NCI-H128 (cell line): Measurements from ENCODE around the gene PDE6C.
"Not testable (repeated sequence)": the region's sequence is repeated elsewhere in the genome, so short reads cannot be mapped to it uniquely, and the experiment has no call there.

Experiments
- DNase-seq: peaks from one replicate; lab custom pipeline; 2025; ENCODE audit not compliant: unreplicated experiment; lab: John Stamatoyannopoulos, UW

The PDE6C gene

DNA sequence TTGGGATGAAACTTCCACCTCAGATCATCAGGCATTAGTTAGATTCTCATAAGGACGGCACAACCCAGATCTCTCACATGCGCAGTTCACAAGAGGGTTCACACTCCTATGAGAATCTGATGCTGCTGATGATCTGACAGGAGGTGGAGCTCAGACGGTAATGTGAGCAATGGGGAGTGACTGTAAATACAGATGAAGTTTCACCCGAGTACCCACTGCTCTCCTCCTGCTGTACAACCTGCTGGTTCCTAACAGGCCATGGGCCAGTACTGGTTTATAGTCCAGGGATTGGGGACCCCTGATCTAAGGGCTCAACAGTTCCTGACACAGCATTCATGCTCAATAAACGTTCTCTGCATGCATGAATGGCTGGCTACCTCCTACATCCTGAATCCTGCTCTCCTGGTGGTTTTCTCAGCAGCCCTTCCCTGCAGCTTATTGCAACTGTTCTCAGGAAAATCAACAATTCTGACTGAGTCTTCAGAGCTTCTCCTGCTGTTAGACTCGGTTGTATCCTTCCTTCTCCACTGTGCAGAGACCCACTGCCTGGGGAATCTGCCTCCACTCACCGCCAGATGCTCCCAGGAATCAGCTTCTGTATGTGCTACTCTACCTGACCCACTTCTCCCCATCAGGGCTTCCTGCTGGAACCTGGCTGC lies 17.4 kb downstream of the PDE6C start:
- DNase-seq, result no peak

DNA sequence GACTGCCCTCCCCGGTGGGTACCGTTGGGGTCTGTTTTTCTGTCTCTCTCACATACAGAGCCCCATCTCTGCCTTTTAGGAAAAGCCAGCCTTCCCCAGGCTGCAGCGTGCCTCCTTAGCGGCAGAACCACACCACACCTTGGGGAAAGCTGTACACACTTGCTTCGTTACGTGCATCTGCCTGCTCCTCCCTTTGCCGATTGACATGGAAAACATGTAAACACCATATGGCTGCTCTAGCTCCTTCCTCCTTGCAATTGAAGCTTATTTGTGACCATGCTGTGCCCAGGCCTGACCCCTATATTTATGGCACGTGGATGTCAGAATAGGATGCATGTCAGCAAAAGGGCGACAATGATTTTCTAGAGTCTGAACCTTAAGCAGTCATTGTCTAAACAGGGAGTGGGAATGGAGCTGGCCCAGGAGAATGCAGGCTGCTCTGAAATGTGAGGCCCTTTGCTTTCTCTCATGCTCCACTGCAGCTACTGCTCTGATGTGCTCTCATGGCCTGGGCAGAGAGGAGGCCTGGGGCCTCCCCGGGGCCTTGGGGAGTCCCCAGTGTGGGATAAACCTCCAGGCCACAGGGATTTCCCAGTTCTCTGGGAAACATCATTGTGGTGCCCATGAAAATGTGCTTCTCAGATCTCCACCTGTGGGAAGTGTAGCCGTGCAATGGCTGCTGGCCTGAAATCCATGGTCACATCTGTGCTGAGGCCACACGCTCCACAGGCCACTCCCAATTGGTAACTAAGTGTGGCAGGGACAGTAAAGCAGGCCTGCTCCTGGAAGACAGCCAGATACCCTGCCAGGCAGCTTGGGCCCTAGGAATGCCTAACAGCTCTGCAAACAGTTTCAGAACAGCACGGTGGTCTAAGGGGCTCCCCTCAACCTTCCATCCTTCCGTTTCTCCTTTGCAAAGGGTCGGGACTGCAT lies 18.6 kb downstream of the PDE6C start:
- DNase-seq, result no peak

DNA sequence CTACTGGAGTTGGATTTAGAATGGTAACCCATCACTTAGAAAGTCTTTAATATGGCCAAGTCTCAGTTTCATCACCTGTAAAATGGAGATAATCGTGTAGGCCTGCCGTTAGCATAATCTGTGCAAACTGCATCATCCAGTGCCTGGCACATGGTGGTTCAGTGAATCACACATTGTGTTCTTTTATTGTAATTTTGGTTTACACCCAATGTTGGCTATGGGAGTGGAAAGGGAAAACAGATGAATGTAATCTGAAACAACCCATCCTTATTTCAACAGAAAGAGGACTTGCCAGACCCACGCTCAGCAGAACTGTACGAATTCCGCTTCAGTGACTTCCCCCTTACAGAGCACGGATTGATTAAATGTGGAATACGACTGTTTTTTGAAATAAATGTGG lies 27.5 kb downstream of the PDE6C start:
- DNase-seq, result no peak

DNA sequence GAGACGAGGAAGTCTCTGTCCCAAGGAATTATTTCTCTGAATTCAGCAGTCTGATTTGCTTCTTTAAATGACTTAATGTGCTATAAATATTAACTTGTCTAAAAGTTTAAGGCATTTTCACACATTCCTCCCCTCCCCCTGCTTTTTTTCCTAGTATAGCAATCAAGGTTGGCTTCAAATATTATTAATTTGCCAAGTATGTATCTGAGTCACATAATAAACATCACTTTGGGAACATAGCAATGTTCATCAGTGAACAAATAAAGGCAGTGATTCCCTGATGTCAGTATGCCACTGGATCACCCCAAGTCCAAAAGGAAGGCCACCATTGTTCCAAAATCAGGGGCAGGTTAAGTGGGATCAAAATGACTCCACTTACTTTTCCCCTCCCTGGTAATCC lies 40.5 kb downstream of the PDE6C start:
- no peak for DNase-seq

DNA sequence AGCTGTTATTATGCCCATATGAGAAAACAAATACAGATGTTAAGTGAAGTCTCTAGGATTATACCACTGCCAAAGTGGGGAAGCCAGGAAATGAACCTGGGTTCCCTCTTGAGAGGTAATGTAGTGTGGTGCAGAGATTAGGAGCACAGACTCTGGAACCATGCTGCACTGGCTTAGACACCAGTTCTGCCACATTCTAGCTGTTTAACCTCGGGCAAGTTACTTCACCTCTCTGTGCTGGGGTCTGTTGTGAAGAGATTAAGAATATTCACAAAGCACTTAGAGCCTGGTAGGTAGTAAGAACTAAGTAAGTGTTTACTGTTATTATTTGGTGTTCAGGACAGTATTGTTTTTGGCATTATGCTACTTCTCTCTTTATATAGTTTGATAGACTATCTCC lies 41.9 kb downstream of the PDE6C start:
- DNase-seq, result no peak

DNA sequence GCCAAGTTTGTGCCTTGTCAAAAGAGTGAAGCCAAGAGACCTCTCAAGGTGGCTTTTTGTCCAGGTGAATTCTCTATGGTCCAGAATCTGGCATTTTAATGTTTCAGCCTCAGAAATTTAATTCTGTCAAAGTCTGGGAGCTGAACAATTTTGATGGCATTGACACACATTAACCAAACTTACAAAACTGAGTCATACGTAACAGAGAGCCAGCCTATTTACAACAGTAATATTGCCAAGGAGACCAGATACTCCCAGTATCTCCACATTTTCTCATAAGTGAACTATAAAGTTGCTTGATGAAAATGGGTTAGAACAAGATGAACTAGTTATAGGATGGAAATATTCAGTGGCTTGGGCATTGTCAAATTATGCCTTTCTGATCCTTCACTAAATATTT lies 43.8 kb downstream of the PDE6C start:
- DNase-seq, result no peak

DNA sequence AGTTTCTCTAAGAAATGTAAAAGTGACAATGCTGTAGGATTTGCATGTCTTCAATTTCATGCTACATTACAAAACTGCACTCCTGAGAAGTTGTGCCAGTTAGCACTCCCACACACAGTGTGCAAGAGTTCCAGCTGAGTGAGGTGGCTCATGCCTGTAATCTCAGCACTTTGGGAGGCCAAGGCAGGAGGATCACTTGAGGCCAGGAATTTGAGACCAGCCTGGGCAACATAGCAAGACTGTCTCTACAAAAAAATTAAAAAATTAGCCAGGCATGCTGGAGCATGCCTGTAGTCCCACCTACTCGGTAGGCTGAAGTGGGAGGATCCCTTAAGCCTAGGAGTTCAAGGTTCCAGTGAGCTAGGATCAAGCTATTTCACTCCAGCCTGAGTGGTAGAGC lies 45.4 kb downstream of the PDE6C start:
- DNase-seq, result no peak

DNA sequence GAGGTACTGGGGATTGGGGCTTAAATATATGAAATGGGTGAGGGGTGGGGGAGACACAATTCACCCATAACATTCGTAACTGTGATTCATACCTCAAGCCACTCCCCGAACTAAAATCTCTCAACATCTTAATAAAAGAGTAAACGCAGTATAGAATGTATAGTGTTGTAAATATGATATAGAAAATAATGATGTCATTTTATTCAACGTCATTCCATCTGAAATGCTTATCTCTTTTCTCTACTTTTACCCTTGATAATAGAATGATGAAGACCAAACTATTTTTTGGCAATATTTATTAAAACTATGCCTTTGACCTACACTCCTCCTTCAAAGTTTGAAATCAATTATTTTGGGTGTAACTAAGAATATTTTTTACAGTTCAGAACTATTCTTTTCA lies 53.7 kb downstream of the PDE6C start:
- DNase-seq, result no peak

DNA sequence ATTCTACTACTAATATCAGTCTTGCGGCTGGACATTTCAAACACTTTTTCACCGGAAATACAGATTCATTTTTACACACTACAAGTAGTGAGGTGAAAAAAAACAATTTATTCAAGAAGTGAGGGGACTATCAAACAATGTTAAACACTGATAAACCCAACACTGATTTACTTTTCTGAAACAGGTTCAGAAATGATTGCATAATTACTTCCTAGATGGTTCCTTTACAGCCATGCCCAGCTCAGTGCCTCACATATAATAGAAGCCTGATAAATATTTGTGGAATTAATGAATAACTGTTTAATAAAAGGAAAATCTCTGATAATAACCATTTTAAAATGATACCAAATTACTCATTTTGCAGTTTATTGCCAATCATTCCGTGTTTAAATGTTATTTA lies 55.5 kb downstream of the PDE6C start:
- no peak for DNase-seq

DNA sequence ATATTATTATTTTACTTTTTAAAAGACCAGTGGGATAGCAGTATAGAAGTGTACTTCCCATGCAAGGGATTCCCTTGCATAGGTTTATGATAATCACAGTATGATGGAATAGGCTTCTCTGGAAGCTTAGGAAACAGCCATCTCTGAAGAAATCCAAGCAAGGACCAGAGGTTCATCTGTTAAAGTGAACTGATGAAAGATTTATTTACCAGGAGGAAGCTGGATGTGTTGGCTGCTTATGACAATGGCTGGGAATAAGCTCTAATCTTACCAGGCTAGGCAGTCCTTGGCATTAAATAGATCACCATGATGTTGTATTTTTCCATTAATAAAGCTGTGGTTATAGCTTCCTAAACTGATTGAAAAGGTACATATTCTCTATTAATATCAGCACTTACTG lies 58.0 kb downstream of the PDE6C start:
- no peak for DNase-seq

DNA sequence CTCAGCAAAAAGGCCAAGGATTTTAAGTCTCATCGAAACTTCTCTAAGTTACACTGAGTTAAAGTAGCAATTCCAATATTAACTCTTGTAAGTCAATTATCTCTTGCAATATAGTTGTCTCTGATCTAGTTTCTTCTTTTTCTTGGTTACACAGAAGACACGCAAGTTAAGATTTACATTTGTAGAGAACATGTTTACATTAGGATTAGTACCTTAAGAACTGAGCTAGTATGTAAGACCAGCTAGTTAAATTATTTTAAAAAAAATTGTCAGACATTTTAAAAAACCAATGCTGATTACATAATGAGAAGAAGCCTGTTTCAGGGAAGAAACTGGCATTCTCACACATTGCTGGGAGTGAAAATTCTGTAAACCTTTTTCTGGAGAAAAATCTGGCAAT lies 58.7 kb downstream of the PDE6C start:
- no peak for DNase-seq

DNA sequence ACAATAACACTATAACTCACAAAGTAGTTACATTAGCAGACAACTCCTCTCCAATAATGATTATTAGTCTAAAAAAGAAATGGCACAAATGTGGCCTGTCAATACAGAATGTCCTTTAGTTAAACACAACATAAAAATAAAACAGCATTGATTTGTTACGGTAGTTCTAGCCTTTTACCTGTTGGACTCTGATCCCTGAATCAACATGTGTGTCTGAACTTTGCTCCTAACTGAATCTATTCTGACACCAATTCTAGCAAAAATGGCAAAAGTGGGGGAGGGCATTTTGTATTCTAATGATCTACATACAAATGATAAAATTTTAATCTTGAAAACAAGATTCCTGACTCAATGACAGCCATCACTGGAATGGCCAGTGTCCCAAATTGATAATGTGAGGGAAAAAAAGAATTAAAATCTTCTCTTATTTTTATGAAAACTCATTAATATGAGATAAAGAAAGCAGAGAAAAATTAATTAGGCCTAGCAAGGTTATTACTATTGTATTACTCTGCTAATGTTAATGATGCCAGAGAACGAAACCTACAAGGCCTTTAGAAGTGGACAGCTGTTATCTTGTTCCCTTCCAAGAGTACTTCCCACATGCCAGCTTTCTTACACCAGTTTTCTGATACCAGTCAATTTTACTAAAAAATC lies 59.8 kb downstream of the PDE6C start:
- DNase-seq, result no peak

DNA sequence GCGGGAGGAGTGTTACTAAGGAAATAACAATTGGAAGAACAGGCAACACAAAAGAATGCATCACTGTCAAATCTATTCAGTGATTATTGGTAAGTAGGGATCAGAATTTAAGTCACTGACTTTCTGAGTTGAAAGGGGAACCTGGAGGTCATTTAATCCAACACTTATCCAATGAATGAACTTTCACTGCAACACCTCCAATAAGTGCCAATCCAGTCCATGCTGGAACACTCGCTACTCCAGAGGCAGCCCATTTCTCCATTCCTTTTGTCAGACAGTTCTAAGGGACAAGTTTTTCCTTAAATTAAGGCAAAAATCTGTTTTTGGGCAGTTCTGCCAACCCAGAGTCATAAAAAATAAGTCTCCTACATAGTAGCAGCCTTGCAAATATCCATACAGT lies 60.6 kb downstream of the PDE6C start:
- DNase-seq, result no peak

DNA sequence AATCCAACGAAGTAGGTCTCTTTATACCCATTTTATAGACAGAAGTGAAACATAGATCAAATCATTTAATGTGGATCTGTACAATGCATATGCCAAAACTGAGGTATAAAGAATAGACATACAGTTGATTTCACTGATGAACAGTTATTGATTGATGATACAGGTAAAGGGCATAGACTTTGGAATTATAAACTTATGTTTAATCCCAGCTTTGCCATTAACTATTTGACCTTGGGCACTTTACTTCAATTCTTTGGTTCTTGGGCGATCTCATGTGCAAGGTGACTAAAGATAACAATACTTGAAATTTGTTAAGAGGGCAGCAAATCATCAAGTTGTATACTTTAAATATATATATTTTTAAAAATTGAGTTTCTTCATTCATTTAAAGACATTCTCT lies 61.5 kb downstream of the PDE6C start:
- no peak for DNase-seq

DNA sequence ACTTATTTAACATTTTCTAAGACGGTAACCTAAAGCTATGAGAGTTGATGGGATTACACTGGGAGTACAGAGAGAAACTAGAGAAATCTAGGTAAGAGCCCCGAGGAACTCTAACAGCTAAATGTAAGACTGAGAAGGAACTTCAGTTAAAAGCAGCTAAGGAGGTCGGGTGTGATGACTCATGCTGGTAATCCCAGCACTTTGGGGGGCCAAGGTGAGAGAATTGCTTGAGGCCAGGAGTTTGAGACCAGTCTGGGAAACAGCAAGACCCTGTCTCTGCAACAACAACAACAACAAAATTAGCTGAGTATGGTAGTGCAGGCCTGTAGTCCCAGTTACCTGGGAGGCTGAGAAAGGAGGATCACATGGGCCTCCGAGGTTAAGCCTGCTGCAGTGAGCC lies 66.0 kb downstream of the PDE6C start:
- no peak for DNase-seq

DNA sequence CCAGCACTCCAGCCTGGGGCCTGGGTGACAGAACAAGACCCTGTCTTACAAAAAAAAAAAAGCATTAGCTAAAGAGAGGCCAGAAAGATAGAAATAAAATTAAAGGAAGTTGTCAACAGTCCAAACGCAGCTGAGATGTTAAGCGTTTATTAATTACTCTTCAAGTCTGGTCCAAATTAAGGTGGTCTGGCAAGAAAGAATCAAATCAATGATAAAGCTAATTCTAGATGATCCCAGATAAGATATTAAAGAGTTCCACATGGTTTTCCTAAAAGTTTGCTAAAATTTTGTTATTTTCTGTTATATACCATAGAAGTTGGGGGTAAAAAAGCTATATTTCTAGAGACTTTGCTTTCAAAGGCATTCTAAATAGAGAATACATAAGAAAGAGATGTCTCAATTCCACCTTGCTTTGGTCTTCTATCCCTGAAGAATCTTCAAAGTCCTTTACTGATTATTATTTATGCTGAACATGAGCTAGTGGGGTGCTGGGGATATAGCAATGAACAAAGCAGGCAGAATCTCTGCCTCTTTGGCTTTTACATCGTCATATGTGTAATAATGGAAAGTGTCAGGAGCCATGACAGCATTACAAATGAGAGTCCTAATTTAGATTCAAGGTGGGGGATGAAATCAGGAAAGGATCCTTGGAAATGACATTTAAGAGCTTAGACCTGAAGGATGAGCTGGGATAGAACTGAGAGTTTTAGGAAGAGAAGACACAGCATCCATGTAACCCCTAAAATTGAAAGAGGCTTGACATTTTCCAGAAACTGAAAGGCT lies 66.7 kb downstream of the PDE6C start:
- no peak for DNase-seq

DNA sequence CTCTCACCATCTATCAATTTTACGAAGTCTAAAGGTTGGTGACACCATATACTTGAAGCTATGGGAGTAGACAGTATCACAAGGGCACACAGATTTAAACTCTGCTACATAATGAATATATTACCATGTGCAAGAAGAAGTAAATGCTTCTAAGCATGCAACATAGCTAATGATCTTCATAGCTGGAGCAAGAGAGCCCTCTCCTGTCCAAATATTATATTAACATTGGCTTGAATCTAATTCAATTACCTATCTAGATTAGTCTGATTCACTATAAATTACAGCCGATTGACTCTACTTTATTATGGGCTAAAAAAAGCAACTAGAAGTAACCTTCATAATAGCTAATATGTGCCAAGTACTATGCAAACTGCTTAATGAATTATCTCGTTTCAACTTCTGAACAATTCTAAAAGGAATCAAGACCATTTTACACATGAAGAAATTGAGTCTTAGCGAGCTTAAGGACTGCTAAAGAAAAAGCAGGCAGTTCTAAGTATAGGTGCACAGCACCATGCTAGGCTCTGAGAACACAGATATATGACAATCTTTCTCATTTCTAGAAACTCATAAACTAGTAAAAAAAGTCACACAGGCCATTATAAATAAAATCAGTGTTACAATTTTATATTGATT lies 68.2 kb downstream of the PDE6C start:
- DNase-seq, result no peak

DNA sequence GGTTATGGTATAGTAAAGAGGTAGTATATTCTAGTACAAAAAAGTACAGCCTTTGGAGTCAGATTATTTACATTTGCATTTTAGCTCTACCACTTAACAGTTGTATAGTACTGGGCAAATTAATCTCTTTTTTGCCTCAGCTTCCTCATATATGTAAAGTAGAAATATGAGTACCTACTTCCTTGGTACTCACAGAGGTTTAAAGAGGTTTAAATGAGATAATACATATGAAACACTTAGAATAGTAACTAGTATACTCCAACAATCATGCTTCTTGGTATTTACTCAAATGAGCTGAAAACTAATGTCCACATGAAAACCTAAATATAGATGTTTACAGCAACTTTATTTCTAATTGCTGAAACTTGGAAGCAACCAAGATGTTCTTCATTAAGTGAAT lies 75.4 kb downstream of the PDE6C start:
- DNase-seq, result no peak

DNA sequence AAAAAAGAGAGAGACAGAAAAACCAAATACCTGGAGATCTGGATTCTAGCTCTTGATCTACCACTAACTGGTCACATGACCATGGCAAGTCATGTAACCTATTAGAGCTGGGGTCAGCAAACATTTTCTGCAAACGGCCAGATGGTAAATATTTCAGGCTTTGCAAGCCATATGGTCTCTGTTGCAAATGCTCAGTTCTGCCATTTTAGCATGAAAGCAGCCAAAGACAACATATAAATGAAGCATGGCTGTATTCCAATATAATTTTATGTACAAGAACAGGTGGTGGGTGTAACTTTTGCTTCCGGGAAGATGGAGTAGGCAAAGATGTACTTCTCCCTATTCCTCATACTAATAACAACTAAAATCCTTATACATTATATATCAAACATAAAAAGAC lies 83.4 kb downstream of the PDE6C start:
- no peak for DNase-seq

DNA sequence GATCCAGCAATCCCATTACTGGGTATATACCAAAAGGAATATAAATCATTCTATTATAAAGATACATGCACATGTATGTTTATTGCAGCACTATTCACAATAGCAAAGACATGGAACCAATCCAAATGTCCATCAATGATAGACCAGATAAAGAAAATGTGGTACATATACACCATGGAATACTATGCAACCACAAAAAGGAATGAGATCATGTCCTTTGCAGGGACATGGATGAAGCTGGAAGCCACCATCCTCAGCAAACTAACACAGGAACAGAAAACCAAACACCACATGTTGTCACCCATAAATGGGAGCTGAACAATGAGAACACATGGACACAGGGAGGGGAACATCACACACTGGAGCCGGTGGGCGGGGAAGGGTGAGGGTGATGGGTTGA lies 84.2 kb downstream of the PDE6C start:
- DNase-seq, result not testable (repeated sequence)

DNA sequence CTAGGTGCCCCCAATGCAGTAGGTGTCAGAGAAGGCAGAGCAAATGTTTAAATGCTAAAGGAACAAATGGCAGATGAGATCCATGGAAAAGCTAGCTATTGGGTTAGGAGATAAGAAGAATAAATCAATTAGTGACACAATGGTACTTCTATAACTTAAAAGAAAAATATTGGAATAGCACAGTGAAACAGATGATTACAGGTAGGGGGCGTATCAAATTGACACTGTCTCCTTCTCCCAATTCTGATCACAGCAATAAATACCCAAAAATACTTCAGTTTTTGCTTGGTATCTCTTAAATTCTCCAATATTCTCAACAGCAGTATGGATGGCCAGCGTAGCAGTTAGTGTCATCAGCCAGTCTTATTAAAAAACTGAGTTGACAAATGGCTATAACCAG lies 84.9 kb downstream of the PDE6C start:
- DNase-seq, result no peak
